Hepatocyte (in vitro differentiated cells): ENCODE results near the gene MYL7.

Source experiments
- EZH2phosphoT487 ChIP-seq: fragments of 200-600 bp; sonication (generic); IDR thresholded peaks from one replicate; pipeline ENCODE4 v1.6.1; 2018; ENCODE audit warnings: antibody characterized with exemption, mild to moderate bottlenecking, low read depth, moderate library complexity; ENCODE audit not compliant: unreplicated experiment, severe bottlenecking
- TF ChIP-seq, protein P1 (sequence below): fragments of 200-600 bp; sonication (generic); IDR thresholded peaks from 2 replicates; pipeline ENCODE4 v1.5.1; 2016; ENCODE audit warnings: antibody characterized with exemption, mild to moderate bottlenecking; ENCODE audit not compliant: poor library complexity

DNA sequence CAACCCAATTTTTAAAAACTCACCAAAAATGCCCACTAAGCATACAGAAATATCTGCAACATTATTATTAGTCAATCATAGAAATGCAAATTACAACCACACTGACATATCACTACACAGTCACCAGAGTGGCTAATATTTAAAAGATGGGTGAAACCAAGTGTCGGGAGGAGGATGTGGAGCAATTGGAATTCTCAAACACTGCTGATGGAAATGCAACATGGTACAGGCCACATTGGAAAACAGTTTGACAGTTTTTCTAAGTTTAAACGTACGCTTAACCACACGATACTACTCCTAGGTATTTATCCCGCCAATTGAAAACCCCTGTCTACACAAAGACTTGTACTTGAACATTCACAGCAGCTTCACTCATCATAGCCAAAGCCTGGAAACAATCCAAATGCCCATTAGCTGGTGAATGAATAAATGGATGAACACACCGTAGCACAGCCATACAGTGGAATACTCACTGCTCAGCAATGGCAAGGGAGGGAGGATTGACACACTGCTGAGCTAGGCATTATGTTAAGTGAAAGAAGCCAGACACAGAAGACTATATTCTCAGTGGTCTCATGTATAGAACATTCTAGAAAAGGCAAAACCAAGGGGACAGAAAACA, 31.8 kb upstream of the MYL7 start:
- TF ChIP-seq, protein P1, sequence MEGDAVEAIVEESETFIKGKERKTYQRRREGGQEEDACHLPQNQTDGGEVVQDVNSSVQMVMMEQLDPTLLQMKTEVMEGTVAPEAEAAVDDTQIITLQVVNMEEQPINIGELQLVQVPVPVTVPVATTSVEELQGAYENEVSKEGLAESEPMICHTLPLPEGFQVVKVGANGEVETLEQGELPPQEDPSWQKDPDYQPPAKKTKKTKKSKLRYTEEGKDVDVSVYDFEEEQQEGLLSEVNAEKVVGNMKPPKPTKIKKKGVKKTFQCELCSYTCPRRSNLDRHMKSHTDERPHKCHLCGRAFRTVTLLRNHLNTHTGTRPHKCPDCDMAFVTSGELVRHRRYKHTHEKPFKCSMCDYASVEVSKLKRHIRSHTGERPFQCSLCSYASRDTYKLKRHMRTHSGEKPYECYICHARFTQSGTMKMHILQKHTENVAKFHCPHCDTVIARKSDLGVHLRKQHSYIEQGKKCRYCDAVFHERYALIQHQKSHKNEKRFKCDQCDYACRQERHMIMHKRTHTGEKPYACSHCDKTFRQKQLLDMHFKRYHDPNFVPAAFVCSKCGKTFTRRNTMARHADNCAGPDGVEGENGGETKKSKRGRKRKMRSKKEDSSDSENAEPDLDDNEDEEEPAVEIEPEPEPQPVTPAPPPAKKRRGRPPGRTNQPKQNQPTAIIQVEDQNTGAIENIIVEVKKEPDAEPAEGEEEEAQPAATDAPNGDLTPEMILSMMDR: no peak
- no peak for TF ChIP-seq EZH2phosphoT487
